Measurements from ENCODE around the gene ACIN1.

The ACIN1 gene

GRCh38 chr14:23080474-23080873 lies 14.5 kb downstream of the ACIN1 start:
- no peak for DNase-seq (ENCODE audit: low spot score)

DNA sequence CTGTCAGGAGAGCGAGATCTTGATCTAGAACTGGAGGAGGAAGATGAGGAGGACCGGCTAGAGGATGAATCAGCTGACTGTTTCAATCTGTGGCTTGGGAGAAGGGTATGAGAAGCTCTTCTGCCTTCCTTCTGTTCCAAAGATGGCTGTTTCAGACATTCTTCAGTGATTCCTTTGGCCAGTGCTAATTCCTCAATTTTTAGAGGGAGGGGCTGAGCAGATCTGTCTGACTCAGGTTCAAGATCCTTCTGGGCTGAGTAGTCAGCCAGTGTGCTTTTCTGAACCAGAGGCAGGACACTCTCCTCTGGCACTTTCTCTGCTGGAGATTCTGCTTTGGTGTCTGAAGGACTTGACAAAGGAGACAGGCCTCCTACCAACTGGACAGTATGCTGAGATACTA lies 15.2 kb downstream of the ACIN1 start:
- DNase-seq (ENCODE audit: low spot score), result no peak

- DNase-seq (ENCODE audit: low spot score), result peak; percentile 84
Observed at GRCh38 chr14:23078692-23079116, 16.2 kb downstream of the ACIN1 start.

DNA sequence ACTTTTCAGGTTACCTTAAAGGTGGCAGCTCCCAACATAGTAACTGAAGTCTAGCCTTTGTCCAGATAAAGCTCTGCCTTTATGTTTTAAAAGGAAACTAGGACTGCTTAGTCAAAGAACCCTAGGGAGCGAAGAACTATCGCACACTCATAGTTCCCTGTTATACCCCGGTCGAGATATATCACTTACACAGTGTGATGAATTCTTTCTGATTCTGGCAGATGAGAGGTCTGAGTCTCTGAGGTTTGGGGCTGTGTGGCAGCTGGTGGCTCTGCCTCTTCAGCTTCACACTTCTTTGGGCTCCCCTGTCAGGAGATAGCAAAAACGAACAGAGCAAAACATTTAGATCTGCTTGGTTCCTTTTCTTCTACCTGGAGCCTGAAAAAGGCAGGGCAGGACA lies 17.0 kb downstream of the ACIN1 start:
- DNase-seq (ENCODE audit: low spot score), result no peak

- DNase-seq (ENCODE audit: low spot score), result peak; percentile 80
Observed at GRCh38 chr14:23076785-23077408, 18.0 kb downstream of the ACIN1 start.

GRCh38 chr14:23074906-23075305 lies 20.0 kb downstream of the ACIN1 start:
- no peak for DNase-seq (ENCODE audit: low spot score)

DNA sequence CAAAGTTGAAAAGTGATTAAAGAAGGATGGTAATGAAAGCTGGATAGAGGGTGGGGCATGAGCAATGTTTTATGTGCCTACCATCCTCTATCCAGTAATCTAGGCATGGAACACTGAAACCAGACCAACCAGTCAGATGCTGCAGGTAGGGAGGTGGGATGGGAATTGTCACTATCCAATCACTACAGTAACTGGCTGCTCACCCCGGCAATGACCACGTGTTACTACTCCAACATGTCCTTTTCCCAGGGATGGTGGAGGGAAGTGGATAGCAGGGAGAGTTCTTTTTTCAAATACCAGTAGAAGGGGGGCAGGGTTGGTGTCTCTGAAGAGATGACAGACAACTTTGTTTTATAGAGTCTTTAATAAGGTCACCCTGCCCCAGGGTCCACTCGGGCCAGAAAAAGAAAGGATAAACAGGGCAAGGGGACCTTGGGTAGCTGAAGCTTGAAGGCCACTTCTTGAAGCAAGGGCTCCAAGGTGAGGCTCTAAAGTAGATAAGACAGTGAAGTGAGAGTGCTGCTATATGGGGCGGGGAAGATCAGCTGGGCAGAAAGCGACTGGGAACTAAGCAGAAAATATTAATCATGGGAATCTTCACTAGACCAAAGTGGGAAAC lies 22.9 kb downstream of the ACIN1 start:
- no peak for DNase-seq (ENCODE audit: low spot score)

- peak; percentile 86 for DNase-seq (ENCODE audit: low spot score)
Observed at GRCh38 chr14:23071244-23071920, 23.6 kb downstream of the ACIN1 start.

GRCh38 chr14:23070262-23071129 lies 24.4 kb downstream of the ACIN1 start:
- DNase-seq (ENCODE audit: low spot score), result no peak

GRCh38 chr14:23069413-23069806 lies 25.5 kb downstream of the ACIN1 start:
- DNase-seq (ENCODE audit: low spot score), result no peak

GRCh38 chr14:23068789-23069412 lies 26.0 kb downstream of the ACIN1 start:
- DNase-seq (ENCODE audit: low spot score), result peak; percentile 94

DNA sequence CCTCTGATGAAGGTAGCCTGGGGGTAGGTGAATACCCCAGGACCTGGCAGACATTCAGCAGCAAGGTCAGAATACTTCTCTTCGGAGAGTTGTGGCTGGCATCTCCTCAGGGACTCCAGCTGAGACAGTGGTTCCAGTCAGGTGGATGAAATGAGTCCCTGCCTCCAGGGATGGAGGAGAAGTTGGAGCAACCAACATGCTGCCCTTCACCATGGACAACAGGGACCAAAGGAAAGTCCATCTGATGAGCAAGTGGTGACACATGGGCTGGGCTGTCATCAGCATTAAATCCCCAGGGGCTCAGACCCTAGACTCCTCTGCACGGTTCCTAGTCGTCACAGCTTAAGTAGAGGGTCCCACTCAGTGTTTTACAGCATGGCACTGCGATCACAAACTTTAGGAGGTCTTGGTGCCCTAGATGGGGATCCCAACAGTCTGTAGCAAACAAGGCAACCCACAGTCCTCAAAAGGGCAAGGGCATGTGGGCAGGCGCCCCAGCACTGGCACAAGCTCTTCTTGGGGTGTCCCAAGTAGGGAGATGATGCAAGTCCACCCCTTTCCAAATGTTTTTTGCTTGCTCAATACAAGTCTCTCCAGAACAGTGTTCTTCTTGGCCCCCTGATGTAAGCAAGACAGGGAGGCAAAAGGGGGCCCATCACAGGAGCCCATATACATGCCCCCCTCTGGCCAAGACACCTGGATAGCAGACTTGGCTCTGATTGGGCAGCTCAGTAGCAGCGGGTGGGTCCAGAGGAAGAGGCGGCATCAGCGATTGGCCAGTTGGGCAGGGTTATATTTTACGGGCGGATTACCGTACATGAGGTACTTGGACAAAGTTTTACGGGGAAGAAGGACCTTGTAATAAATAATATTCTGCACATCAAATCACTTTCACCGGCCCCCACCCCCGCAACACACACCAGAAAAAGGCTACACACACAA lies 26.8 kb downstream of the ACIN1 start:
- no peak for DNase-seq (ENCODE audit: low spot score)

- DNase-seq (ENCODE audit: low spot score), result no peak
Observed at GRCh38 chr14:23066855-23067744, 27.8 kb downstream of the ACIN1 start.

- no peak for DNase-seq (ENCODE audit: low spot score)
Observed at GRCh38 chr14:23066368-23066767, 28.6 kb downstream of the ACIN1 start.

GRCh38 chr14:23063601-23064000 lies 31.3 kb downstream of the ACIN1 start:
- no peak for DNase-seq (ENCODE audit: low spot score)

DNA sequence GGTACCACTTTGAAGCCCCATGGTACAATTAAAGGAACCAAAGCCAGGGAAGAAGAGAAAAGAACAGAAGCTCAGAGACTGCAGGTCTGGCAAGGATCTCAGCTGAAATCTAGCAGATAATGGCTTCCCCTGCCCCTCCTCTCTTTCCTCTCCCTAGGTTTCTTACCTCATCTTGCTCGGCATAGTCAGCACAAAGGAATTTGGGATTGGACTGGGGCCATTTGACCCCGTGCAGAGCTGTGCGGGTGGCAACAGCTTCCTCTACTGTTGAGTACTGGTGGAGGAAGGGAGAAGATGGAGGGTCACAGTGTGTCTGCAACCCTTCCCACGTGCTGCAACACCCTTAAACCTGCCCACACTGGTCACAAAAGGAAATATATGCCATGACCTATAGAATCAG lies 32.9 kb downstream of the ACIN1 start:
- no peak for DNase-seq (ENCODE audit: low spot score)

DNA sequence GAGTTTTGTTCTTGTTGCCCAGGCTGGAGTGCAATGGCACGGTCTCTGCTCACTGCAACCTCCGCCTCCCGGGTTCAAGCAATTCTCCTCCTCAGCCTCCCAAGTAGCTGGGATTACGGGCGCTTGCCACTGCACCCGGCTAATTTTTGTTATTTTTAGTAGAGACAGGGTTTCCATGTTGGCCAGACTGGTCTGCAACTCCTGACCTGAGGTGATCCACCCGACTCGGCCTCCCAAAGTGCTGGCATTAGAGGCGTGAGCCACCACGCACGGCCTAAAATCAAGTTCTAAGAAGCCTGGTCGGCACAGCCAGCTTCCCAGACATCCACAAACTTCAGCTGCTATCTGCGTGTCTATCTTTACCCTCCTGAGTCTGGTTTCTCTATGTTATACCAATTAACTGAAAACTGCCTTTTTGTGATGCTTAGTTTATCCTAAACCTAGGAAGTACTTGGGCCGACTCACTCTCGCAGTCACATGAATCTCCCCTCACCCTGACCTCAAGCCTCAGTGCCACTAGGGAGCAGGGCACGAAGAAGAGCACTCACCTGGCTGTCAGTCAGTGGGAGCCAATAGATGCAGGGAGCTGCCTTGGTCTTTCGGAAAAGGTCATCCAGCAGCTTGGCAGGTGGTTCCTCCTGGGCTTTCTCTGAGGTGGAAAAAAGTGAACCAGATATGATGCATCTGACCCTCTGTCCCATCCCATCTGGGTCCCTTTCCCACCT lies 34.2 kb downstream of the ACIN1 start:
- no peak for DNase-seq (ENCODE audit: low spot score)

DNA sequence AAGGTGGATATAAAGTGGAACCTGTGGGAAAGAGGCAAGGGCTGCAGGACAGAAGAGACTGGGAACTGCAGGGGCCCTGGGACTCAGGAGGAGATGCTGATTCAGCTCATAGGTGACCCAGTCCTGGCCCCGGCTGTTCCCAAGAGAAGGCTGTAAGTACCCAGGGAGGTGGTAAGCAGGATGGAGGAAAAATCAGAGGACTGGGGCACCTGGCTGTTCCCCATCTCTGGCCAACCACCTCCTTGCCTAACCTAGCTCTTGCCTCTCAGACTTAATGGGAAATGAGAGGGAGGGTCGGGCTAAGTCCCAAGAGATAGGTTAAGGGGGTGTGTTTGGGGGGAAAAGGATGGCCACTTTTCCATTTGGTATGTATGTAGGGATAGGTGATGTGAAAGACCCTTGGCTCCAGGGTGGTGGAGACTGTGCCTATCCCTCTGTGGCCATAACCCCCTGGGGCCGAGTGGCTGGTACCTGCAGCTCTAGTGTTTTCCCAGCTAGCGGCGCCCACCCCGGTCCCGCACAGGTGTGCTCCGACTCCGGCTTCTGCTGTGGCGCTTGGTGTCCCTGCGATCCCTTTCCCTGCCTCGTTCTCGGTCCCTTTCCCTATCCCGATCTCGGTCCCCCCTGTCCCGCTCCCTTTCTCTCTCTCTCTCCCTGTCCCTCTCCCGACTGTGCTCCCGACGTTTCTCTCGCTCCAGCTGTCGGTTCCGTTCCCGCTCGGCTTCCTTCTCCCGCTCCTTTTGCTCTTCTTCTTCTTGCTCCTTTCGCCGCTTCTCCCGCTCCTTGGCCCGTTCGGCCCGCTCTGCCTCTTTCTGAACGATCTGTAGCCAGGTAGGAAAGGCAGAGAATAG lies 36.1 kb downstream of the ACIN1 start:
- DNase-seq (ENCODE audit: low spot score), result no peak
